Bronchial smooth muscle cell (primary cell): ENCODE results near the gene CDK4. TPM values are rescaled to one million over a fixed set of nuclear protein-coding genes. Genes with fewer than 3 reads are reported as not detected.

Experiments
- total RNA-seq: library from RNA; depleted of rRNA; stranded (reverse); fragments of >200 nt; gene quantifications from 2 replicates; pipeline ENCODE4 v1.2.1, GENCODE V29; 2014

The CDK4 gene
- total RNA-seq, result 163 and 185 TPM in 2 replicates

GRCh38 chr12:57751788-57752667, at the start of gene CDK4:
CDK4 (minus strand) TSS chr12:57752310; CDS start chr12:57751717, 593 bp downstream.

GRCh38 chr12:57782608-57783465, 30.7 kb upstream of the CDK4 start, which contains the start of gene TSFM:
TSFM (plus strand) TSS chr12:57782787; CDS start chr12:57782802, 15 bp downstream.

GRCh38 chr12:57772429-57773322, 20.6 kb upstream of the CDK4 start, which contains the start of gene EEF1AKMT3:
EEF1AKMT3 (plus strand) TSS chr12:57772614; CDS start chr12:57772725, 111 bp downstream.

GRCh38 chr12:57771873-57772428, 19.8 kb upstream of the CDK4 start, which contains the start of gene METTL1:
METTL1 (minus strand) TSS chr12:57772105; CDS start chr12:57772083, 22 bp downstream.

GRCh38 chr12:57766464-57767304, 14.6 kb upstream of the CDK4 start, which contains the start of gene CYP27B1:
CYP27B1 (minus strand) TSS chr12:57767078; CDS start chr12:57767041, 37 bp downstream.

GRCh38 chr12:57754411-57755193, 2.5 kb upstream of the CDK4 start, which contains the start of gene MARCHF9:
MARCHF9 (plus strand) TSS chr12:57755103; CDS start chr12:57755529, 426 bp downstream.

GRCh38 chr12:57744777-57745484, 7.2 kb downstream of the CDK4 start, which contains the start of gene TSPAN31:
TSPAN31 (plus strand) TSS chr12:57745039; CDS start chr12:57745155, 116 bp downstream.

GRCh38 chr12:57738661-57739237, 13.4 kb downstream of the CDK4 start, which contains the start of gene AGAP2:
AGAP2 (minus strand) TSS chr12:57738742; CDS start chr12:57738246, 496 bp downstream.

Other genes starting within 250 kb of the CDK4 start
- gene DDIT3, start 231.8 kb downstream of the CDK4 start, total RNA-seq, result 59.8 and 79.6 TPM in 2 replicates
- gene MBD6, start 229.5 kb downstream of the CDK4 start, total RNA-seq, result 3.4 and 4.7 TPM in 2 replicates
- 79.6 and 85.2 TPM in 2 replicates for gene DCTN2, start 205.1 kb downstream of the CDK4 start, total RNA-seq
- 0.47 and 0.60 TPM in 2 replicates for gene KIF5A, start 202.3 kb downstream of the CDK4 start, total RNA-seq
- 7.9 and 11.8 TPM in 2 replicates for gene PIP4K2C, start 161.1 kb downstream of the CDK4 start, total RNA-seq
- gene DTX3, start 147.5 kb downstream of the CDK4 start, total RNA-seq, result 12.8 and 16.2 TPM in 2 replicates
- gene ARHGEF25, start 140.9 kb downstream of the CDK4 start, total RNA-seq, result 33.4 and 38.7 TPM in 2 replicates
- 0.77 and 0.79 TPM in 2 replicates for gene B4GALNT1, start 119.1 kb downstream of the CDK4 start, total RNA-seq
- gene OS9, start 58.2 kb downstream of the CDK4 start, total RNA-seq, result 186 and 554 TPM in 2 replicates
- gene AGAP2, start 13.6 kb downstream of the CDK4 start, total RNA-seq, result 0.32 and 0.43 TPM in 2 replicates
- 56.4 and 60.0 TPM in 2 replicates for gene TSPAN31, start 7.3 kb downstream of the CDK4 start, total RNA-seq
- 1.3 and 4.5 TPM in 2 replicates for gene MARCHF9, start 2.8 kb upstream of the CDK4 start, total RNA-seq
- gene CYP27B1, start 14.8 kb upstream of the CDK4 start, total RNA-seq, result 0.26 TPM in 1 of 2 replicates, not detected in the other
- gene METTL1, start 19.8 kb upstream of the CDK4 start, total RNA-seq, result 2.5 and 3.1 TPM in 2 replicates
- 5.6 and 5.7 TPM in 2 replicates for gene EEF1AKMT3, start 20.3 kb upstream of the CDK4 start, total RNA-seq
- 9.4 and 14.3 TPM in 2 replicates for gene TSFM, start 30.5 kb upstream of the CDK4 start, total RNA-seq
- gene AVIL, start 66.4 kb upstream of the CDK4 start, total RNA-seq, result 2.7 and 8.1 TPM in 2 replicates
- 55.8 and 96.5 TPM in 2 replicates for gene CTDSP2, start 94.4 kb upstream of the CDK4 start, total RNA-seq
- gene ATP23, start 189.3 kb upstream of the CDK4 start, total RNA-seq, result 12.9 and 24.2 TPM in 2 replicates